HEK293 (cell line): ENCODE data around the gene BAD.
A peak's percentile ranks its signal among the peaks of the same experiment; 100 is the strongest.

Source experiments
- CTCF ChIA-PET: fragments of 350-600 bp; formaldehyde crosslinking; extraction: SDS; loops from one replicate; lab custom pipeline; 2021; ENCODE audit warnings: antibody characterized with exemption; lab: Yijun Ruan, JAX
- POLR2A ChIA-PET: fragments of 300-600 bp; formaldehyde crosslinking; extraction: SDS; loops from one replicate; lab custom pipeline; 2020; ENCODE audit warnings: antibody characterized with exemption, inconsistent platforms; lab: Yijun Ruan, JAX
- H3K27ac ChIP-seq: fragments of 200-500 bp; sonication (Bioruptor generic); 2 replicates; pipeline ENCODE4 v1.5.1; 2014; ENCODE audit warnings: low read depth, low read length, control low read depth, inconsistent platforms; ENCODE audit errors: extremely low read depth
- H3K36me3 ChIP-seq, 2 experiments: fragments of 200-500 bp in 1 of 2; sonication (Bioruptor generic) in 1 of 2; 1 replicate in 1 of 2; 2 replicates in 1 of 2; pipeline ENCODE4 v1.5.1; 2014 to 2017; ENCODE audit warnings: inconsistent platforms in 2 of 2, low read length in 2 of 2; ENCODE audit not compliant: control insufficient read depth in 2 of 2, insufficient read depth in 1 of 2
- H3K4me1 ChIP-seq: fragments of 200-500 bp; sonication (Bioruptor generic); 2 replicates; pipeline ENCODE4 v1.5.1; 2014; ENCODE audit warnings: mild to moderate bottlenecking, low read length, inconsistent platforms; ENCODE audit not compliant: control insufficient read depth, insufficient read depth
- H3K4me3 ChIP-seq: 2 replicates; pipeline ENCODE4 v1.5.1; 2011; ENCODE audit warnings: low read depth, mild to moderate bottlenecking, control low read depth, low read length, moderate library complexity
- H3K9me3 ChIP-seq: fragments of 200-500 bp; sonication (Bioruptor generic); 2 replicates; pipeline ENCODE4 v1.5.1; 2014; ENCODE audit warnings: low read depth, low read length, inconsistent platforms; ENCODE audit not compliant: control insufficient read depth, insufficient read depth
- BCL11B ChIP-seq: fragments of 450-650 bp; formaldehyde crosslinking; IDR thresholded peaks from 2 replicates; pipeline ENCODE4 v1.5.1; 2016; ENCODE audit warnings: low read depth, missing biosample characterization, missing genetic modification characterization
- KLF1 ChIP-seq: fragments of 450-650 bp; formaldehyde crosslinking; IDR thresholded peaks from 2 replicates; pipeline ENCODE4 v1.5.1; 2016; ENCODE audit warnings: missing biosample characterization, missing genetic modification characterization
- KLF10 ChIP-seq: fragments of 450-650 bp; IDR thresholded peaks from 2 replicates; pipeline ENCODE4 v1.5.1; 2018; ENCODE audit warnings: missing biosample characterization, mild to moderate bottlenecking, missing genetic modification characterization
- RBAK ChIP-seq: fragments of 450-650 bp; formaldehyde crosslinking; IDR thresholded peaks from 2 replicates; pipeline ENCODE4 v1.5.1; 2016; ENCODE audit warnings: missing biosample characterization, missing genetic modification characterization
- ZBTB10 ChIP-seq: fragments of 450-650 bp; formaldehyde crosslinking; IDR thresholded peaks from 2 replicates; pipeline ENCODE4 v1.5.1; 2016; ENCODE audit warnings: missing biosample characterization, missing genetic modification characterization
- ZBTB44 ChIP-seq: fragments of 450-650 bp; IDR thresholded peaks from 2 replicates; pipeline ENCODE4 v1.5.1; 2018; ENCODE audit warnings: missing biosample characterization, mild to moderate bottlenecking, missing genetic modification characterization
- ZFP3 ChIP-seq: fragments of 450-650 bp; formaldehyde crosslinking; IDR thresholded peaks from 2 replicates; pipeline ENCODE4 v1.5.1; 2016; ENCODE audit warnings: low read depth, missing biosample characterization, missing genetic modification characterization
- ZNF175 ChIP-seq: fragments of 450-650 bp; formaldehyde crosslinking; IDR thresholded peaks from 2 replicates; pipeline ENCODE4 v1.5.1; 2016; ENCODE audit warnings: missing biosample characterization, missing genetic modification characterization
- ZNF184 ChIP-seq: fragments of 450-650 bp; IDR thresholded peaks from 2 replicates; pipeline ENCODE4 v1.5.1; 2018; ENCODE audit warnings: missing biosample characterization, mild to moderate bottlenecking, missing genetic modification characterization
- ZNF19 ChIP-seq: fragments of 450-650 bp; formaldehyde crosslinking; IDR thresholded peaks from 2 replicates; pipeline ENCODE4; 2016; ENCODE audit warnings: missing biosample characterization, missing genetic modification characterization, low read depth
- ZNF211 ChIP-seq: fragments of 450-650 bp; formaldehyde crosslinking; IDR thresholded peaks from 2 replicates; pipeline ENCODE4 v1.5.1; 2016; ENCODE audit warnings: low read depth, missing biosample characterization, missing genetic modification characterization
- ZNF221 ChIP-seq: fragments of 450-650 bp; formaldehyde crosslinking; IDR thresholded peaks from 2 replicates; pipeline ENCODE4 v1.5.1; 2017; ENCODE audit warnings: missing biosample characterization, missing genetic modification characterization, borderline replicate concordance
- ZNF266 ChIP-seq: fragments of 450-650 bp; formaldehyde crosslinking; IDR thresholded peaks from 2 replicates; pipeline ENCODE4 v1.5.1; 2016; ENCODE audit warnings: missing biosample characterization, missing genetic modification characterization, low read depth
- ZNF292 ChIP-seq: fragments of 450-650 bp; formaldehyde crosslinking; IDR thresholded peaks from 2 replicates; pipeline ENCODE4 v1.5.1; 2016; ENCODE audit warnings: low read depth, missing biosample characterization, missing genetic modification characterization, borderline replicate concordance
- ZNF391 ChIP-seq: fragments of 450-650 bp; formaldehyde crosslinking; IDR thresholded peaks from 2 replicates; pipeline ENCODE4 v1.5.1; 2016; ENCODE audit warnings: low read depth, missing biosample characterization, missing genetic modification characterization, borderline replicate concordance
- ZNF404 ChIP-seq: fragments of 450-650 bp; formaldehyde crosslinking; IDR thresholded peaks from 2 replicates; pipeline ENCODE4 v1.5.1; 2017; ENCODE audit warnings: missing biosample characterization, missing genetic modification characterization
- ZNF560 ChIP-seq: fragments of 450-650 bp; formaldehyde crosslinking; IDR thresholded peaks from 2 replicates; pipeline ENCODE4 v1.5.1; 2017; ENCODE audit warnings: missing biosample characterization, missing genetic modification characterization, borderline replicate concordance
- ZNF561 ChIP-seq: fragments of 450-650 bp; IDR thresholded peaks from 2 replicates; pipeline ENCODE4 v1.5.1; 2018; ENCODE audit warnings: missing biosample characterization, missing genetic modification characterization, borderline replicate concordance
- ZNF610 ChIP-seq: fragments of 450-650 bp; formaldehyde crosslinking; IDR thresholded peaks from 2 replicates; pipeline ENCODE4 v1.5.1; 2016; ENCODE audit warnings: missing biosample characterization, missing genetic modification characterization, borderline replicate concordance
- ZNF670 ChIP-seq: fragments of 450-650 bp; formaldehyde crosslinking; IDR thresholded peaks from 2 replicates; pipeline ENCODE4 v1.5.1; 2016; ENCODE audit warnings: missing biosample characterization, missing genetic modification characterization, low read depth
- ZSCAN4 ChIP-seq: fragments of 450-650 bp; formaldehyde crosslinking; IDR thresholded peaks from 2 replicates; pipeline ENCODE4 v1.5.1; 2017; ENCODE audit warnings: missing biosample characterization, missing genetic modification characterization
- ZSCAN5A ChIP-seq: fragments of 450-650 bp; formaldehyde crosslinking; IDR thresholded peaks from 2 replicates; pipeline ENCODE4 v1.5.1; 2016; ENCODE audit warnings: missing biosample characterization, missing genetic modification characterization

The BAD gene

GRCh38 chr11:64255135-64256128 lies 29.0 kb downstream of the BAD start:
- no peaks in the 10 kb centered on the region for H3K9me3 ChIP-seq
- no peak overlapping the region for H3K4me3 ChIP-seq
- H3K27ac ChIP-seq = no peak overlapping the region
- POLR2A ChIA-PET = interaction anchor here (0.9 to 1.6 kb wide), 6 partner anchors 11 to 16 kb away, joined by 3 to 6 read pairs (median 3); no protein-coding TSS in a partner anchor
- H3K4me1 ChIP-seq = peaks cover 10% of the 10 kb centered on the region
- peaks cover 0 to 52% of the 10 kb centered on the region in 2 experiments; a peak in 2 of 3 replicates for H3K36me3 ChIP-seq
- TF ChIP-seq BCL11B (tag by site-specific recombination) (peak; percentile 74; the same call in 1 of the 2 replicates), KLF1 (peak; percentile 96), ZNF221 (tag by site-specific recombination) (no peak)
- TF ChIP-seq, all 188 proteins: peak for 2
- CTCF ChIA-PET = interaction anchor here (0.6 to 1.9 kb wide), 9 partner anchors 9 to 1967 kb away, joined by 3 to 5 read pairs (median 3); partner anchors contain the start of gene PPP1R14B

- H3K9me3 ChIP-seq = no peaks in the 10 kb centered on the region
- H3K36me3 ChIP-seq = peaks cover 0 to 41% of the 10 kb centered on the region in 2 experiments; a peak in 2 of 3 replicates
- CTCF ChIA-PET = interaction anchor here (1.9 kb wide), 1 partner anchor 8 kb away, joined by 5 read pairs; the partner anchor contains the start of gene PPP1R14B
- H3K4me3 ChIP-seq = no peak overlapping the region
- H3K27ac ChIP-seq = no peak overlapping the region
- no peak for TF ChIP-seq ZNF175 (tag by site-specific recombination)
- no peak for TF ChIP-seq ZNF404 (tag by site-specific recombination)
- no peak for TF ChIP-seq ZSCAN4 (tag by site-specific recombination)
- TF ChIP-seq ZNF670 = no peak
- TF ChIP-seq RBAK = no peak
- TF ChIP-seq ZSCAN5A = no peak
- no peak for TF ChIP-seq ZNF391 (tag by site-specific recombination)
- no peak for TF ChIP-seq ZNF184 (tag by site-specific recombination)
- TF ChIP-seq ZNF292 (tag by site-specific recombination) = no peak
- no peak for TF ChIP-seq ZBTB10
- TF ChIP-seq ZNF610 (tag by site-specific recombination) = no peak
- TF ChIP-seq ZBTB44 (tag by site-specific recombination) = no peak
- TF ChIP-seq BCL11B (tag by site-specific recombination) = no peak
- TF ChIP-seq ZFP3 = no peak
- no peak for TF ChIP-seq ZNF19 (tag by site-specific recombination)
- no peak for TF ChIP-seq ZNF561 (tag by site-specific recombination)
- no peak for TF ChIP-seq ZNF211 (tag by site-specific recombination)
- TF ChIP-seq ZNF560 = no peak
- no peak for TF ChIP-seq ZNF266 (tag by site-specific recombination)
- TF ChIP-seq KLF10 = no peak
- TF ChIP-seq, all 188 proteins: peak for 0
- peaks cover 10% of the 10 kb centered on the region for H3K4me1 ChIP-seq
- POLR2A ChIA-PET = interaction anchor here (1.0 to 1.6 kb wide), 4 partner anchors 13 to 69 kb away, joined by 3 to 4 read pairs (median 3); partner anchors contain the start of genes FKBP2 and STIP1
Measured at GRCh38 chr11:64254326-64254725, 30.1 kb downstream of the BAD start.
